Upper lobe of right lung (tissue), 1 donor: Measurements from ENCODE around the gene PCBP2. TPM values are rescaled to one million over a fixed set of nuclear protein-coding genes. Genes with fewer than 3 reads are reported as not detected.

Experiments used
- ATAC-seq: fragments of 200-7000 bp; cut with Tn5 transposase; one replicate; pipeline ENCODE4 v1.9.1; 2020; ENCODE audit warnings: mild to moderate bottlenecking, moderate library complexity
- DNase-seq: peaks from one replicate; pipeline ENCODE4 v3.0.0-alpha.2; 2020
- H3K27ac ChIP-seq: fragments of 200-600 bp; one replicate; pipeline ENCODE4 v1.8.0; 2022
- H3K27me3 ChIP-seq: fragments of 200-600 bp; one replicate; pipeline ENCODE4 v1.8.0; 2022; ENCODE audit warnings: mild to moderate bottlenecking
- H3K36me3 ChIP-seq: fragments of 200-600 bp; one replicate; pipeline ENCODE4 v1.8.0; 2022
- H3K4me1 ChIP-seq: fragments of 200-600 bp; one replicate; pipeline ENCODE4 v1.8.0; 2022
- H3K4me3 ChIP-seq: fragments of 200-600 bp; one replicate; pipeline ENCODE4 v1.8.0; 2022; ENCODE audit warnings: mild to moderate bottlenecking
- H3K9me3 ChIP-seq: fragments of 200-600 bp; one replicate; pipeline ENCODE4 v1.8.0; 2022
- CTCF ChIP-seq: fragments of 200-600 bp; IDR thresholded peaks from one replicate; pipeline ENCODE4 v1.8.0; 2022; ENCODE audit warnings: antibody characterized with exemption
- intact Hi-C: fragments of 100-400 bp; cut with DNase I; formaldehyde crosslinking; loops from one replicate; pipeline ENCODE4 v1.11.0; 2022
- total RNA-seq: library from RNA; stranded (reverse); fragmentation: NEBNext Ultra II Directional; extraction: Animal tissue kit (Norgen Biotek cat#: 25700); gene quantifications from one replicate; pipeline ENCODE4 v1.2.1, GENCODE V29; 2021
- donor health status: DM: no; HTN: yes; CAD: no; lungs with severe emphysema.

PCBP2 gene
- total RNA-seq, 1 donor from 2014 or later: 727 TPM

GRCh38 chr12:53461591-53461990 is 9.7 kb downstream of the PCBP2 start:
- intact Hi-C loops: no loop called here
- peaks cover 6% of the 10 kb centered on the region for H3K4me1 ChIP-seq
- no peak for DNase-seq
- H3K27ac ChIP-seq: no peak overlapping the region
- TF ChIP-seq CTCF: no peak
- no peaks in the 10 kb centered on the region for H3K9me3 ChIP-seq
- H3K4me3 ChIP-seq: no peak overlapping the region
- peaks cover 100% of the 10 kb centered on the region for H3K36me3 ChIP-seq
- no peak for ATAC-seq
- H3K27me3 ChIP-seq: no peaks in the 10 kb centered on the region

GRCh38 chr12:53462935-53463334 is 11.0 kb downstream of the PCBP2 start:
- no peak for TF ChIP-seq CTCF
- no peaks in the 10 kb centered on the region for H3K27me3 ChIP-seq
- DNase-seq (no peak), ATAC-seq (no peak)
- H3K4me1 ChIP-seq: peaks cover 6% of the 10 kb centered on the region
- no peak overlapping the region for H3K4me3 ChIP-seq
- intact Hi-C loops: no loop called here
- no peak overlapping the region for H3K27ac ChIP-seq
- peaks cover 100% of the 10 kb centered on the region for H3K36me3 ChIP-seq
- no peaks in the 10 kb centered on the region for H3K9me3 ChIP-seq

GRCh38 chr12:53463802-53464560 is 12.1 kb downstream of the PCBP2 start:
- intact Hi-C loops: no loop called here
- ATAC-seq (no peak), DNase-seq (no peak)
- Histone ChIP-seq H3K9me3 (no peaks in the 10 kb centered on the region), H3K36me3 (peaks cover 100% of the 10 kb centered on the region), H3K4me3 (no peak overlapping the region), H3K27ac (no peak overlapping the region), H3K27me3 (no peaks in the 10 kb centered on the region), H3K4me1 (peaks cover 6% of the 10 kb centered on the region)
- TF ChIP-seq CTCF: no peak

GRCh38 chr12:53464685-53465418 is 12.9 kb downstream of the PCBP2 start:
- no peak for TF ChIP-seq CTCF
- Histone ChIP-seq H3K27me3 (no peaks in the 10 kb centered on the region), H3K4me1 (peaks cover 6% of the 10 kb centered on the region), H3K4me3 (no peak overlapping the region), H3K9me3 (no peaks in the 10 kb centered on the region), H3K27ac (no peak overlapping the region), H3K36me3 (peaks cover 100% of the 10 kb centered on the region)
- intact Hi-C loops: no loop called here
- peak; percentile 51 for DNase-seq
- no peak for ATAC-seq

GRCh38 chr12:53465679-53466078 is 13.8 kb downstream of the PCBP2 start:
- peaks cover 5% of the 10 kb centered on the region for H3K4me1 ChIP-seq
- no peak overlapping the region for H3K4me3 ChIP-seq
- peaks cover 100% of the 10 kb centered on the region for H3K36me3 ChIP-seq
- H3K27ac ChIP-seq: no peak overlapping the region
- DNase-seq: no peak
- no peak for TF ChIP-seq CTCF
- H3K9me3 ChIP-seq: no peaks in the 10 kb centered on the region
- intact Hi-C loops: no loop called here
- H3K27me3 ChIP-seq: no peaks in the 10 kb centered on the region
- no peak for ATAC-seq
